CD4-positive, alpha-beta T cell treated with Interleukin-10 for 1 hour (primary cell): Measurements from ENCODE around the gene USPL1.
"Not testable (repeated sequence)": the region's sequence is repeated elsewhere in the genome, so short reads cannot be mapped to it uniquely, and the experiment has no call there.

Source experiments
- DNase-seq: peaks from one replicate; pipeline ENCODE4 v3.0.0-alpha.2; 2020

USPL1 gene

GRCh38 chr13:30616927-30617314 is 799 bp upstream of the USPL1 start:
- peak; percentile 80 for DNase-seq

GRCh38 chr13:30618186-30618929 is 638 bp downstream of the USPL1 start:
- DNase-seq = no peak

GRCh38 chr13:30618930-30619279 is 1.2 kb downstream of the USPL1 start:
- DNase-seq = no peak

GRCh38 chr13:30619731-30620130 is 2.0 kb downstream of the USPL1 start:
- DNase-seq = no peak

DNA sequence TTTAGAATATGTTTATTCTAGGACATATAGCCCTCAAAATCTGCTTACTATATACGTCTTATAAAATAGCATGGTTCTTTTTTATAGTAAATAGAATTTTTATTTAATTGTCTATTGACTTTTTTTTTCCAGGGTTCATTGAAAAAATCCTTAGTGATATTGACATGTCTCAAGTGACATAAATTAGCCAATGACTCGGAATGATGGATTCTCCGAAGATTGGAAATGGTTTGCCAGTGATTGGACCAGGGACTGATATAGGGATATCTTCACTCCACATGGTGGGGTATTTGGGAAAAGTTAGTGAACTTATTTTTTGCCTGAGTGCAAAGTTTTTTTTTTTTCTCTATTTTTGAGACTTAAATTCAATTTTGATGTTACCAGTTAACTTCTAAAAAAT is 3.2 kb downstream of the USPL1 start:
- no peak for DNase-seq

GRCh38 chr13:30622551-30622950 is 4.8 kb downstream of the USPL1 start:
- DNase-seq = no peak

GRCh38 chr13:30623392-30623791 is 5.7 kb downstream of the USPL1 start:
- DNase-seq = no peak

- DNase-seq = no peak
Observed at GRCh38 chr13:30624630-30625029, 6.9 kb downstream of the USPL1 start.

GRCh38 chr13:30629527-30629926 is 11.8 kb downstream of the USPL1 start:
- DNase-seq = no peak

GRCh38 chr13:30633861-30634260 is 16.1 kb downstream of the USPL1 start:
- no peak for DNase-seq

DNA sequence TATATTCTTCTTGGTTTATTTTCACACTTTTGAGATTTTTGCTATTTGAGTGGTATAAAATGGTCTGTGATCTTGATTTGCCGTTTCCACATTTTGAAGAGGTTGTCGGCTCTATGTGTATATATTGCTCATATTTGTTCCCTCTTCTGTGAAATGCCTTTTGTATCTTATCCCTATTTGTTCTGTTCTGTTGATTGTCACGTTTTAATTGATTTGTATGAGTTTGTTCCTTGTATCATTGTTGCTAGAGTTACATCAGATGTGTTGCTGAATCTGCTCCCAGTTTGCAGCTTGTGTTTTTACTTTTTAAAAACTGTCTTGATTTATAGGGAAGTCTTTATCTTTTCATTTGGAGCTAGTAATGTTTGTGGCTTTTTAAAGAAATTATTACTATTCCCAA is 17.1 kb downstream of the USPL1 start:
- no peak for DNase-seq

GRCh38 chr13:30638301-30638700 is 20.6 kb downstream of the USPL1 start:
- DNase-seq = no peak

DNA sequence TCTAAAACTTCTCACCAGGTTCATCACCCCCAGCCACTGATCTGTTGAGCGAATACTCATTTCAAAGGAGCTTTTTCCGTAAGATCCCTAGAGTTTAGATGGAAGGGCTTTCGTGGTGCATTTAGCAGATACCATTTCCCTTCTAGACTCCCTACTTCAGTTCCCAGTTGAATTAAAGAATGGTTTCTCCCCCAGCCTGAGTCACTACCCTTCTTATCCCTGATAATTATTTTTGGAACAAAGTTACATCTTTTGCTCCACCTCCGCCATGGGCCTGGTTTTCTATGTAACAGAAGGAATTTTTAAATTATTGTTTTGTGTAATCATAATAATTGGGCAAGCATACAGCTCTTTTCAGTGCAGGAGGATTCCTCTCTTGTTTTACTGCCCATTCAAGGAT is 22.0 kb downstream of the USPL1 start:
- DNase-seq = no peak

- DNase-seq = not testable (repeated sequence)
Observed at GRCh38 chr13:30641173-30641572, 23.5 kb downstream of the USPL1 start.

DNA sequence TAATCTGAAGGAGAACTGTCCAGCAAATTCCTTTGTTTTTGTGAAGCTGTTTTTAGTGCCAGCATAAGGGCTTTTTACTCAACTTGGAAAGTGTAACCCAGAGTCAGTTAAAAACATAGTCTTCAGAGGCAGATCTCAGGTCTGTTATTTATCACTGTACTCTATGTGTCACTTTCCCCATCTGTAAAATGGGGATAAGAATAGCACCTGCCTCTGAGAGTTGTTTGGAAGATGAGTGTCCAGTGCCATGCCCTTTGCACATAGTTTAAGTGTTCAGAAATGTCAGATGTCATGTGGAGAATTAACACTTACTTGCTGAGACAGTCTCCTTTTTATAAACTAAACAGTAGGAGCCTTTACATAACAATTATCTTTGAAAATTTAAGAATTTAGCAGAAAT is 27.9 kb downstream of the USPL1 start:
- DNase-seq = no peak

GRCh38 chr13:30647420-30647819 is 29.7 kb downstream of the USPL1 start:
- DNase-seq = no peak

DNA sequence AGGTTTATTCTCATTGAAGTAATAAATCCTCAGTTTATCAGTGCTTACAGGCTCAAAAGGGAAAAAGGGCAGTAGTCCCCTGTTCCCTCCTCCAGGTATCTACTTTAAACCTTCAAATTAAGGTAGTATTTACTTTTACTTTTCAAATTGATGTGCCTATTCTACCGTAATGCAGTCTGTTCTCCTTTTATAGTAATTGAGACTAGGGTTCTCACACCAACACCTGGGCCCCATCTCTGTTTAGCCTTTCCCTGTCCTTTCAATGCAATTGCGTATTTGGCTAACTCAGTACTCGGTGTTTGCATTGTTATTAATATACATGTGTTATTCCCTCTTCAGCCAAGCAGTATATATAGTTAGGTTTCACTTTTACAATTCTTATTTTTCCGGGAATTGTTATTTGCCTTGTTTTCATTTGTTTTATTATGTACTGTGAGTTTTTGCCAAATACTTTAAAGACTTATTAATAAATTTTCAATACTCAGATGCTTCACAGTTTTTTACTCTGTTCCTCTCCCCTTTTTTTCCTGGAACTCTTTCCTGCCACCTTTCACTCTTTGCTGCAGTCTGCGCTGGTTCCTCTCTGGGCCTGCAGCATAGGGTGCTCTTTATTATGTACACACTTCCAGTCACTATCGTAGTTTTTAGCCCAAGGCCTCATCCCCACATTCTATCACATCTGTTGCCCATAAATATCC is 30.3 kb downstream of the USPL1 start:
- no peak for DNase-seq

- DNase-seq = no peak
Observed at GRCh38 chr13:30648522-30649012, 30.8 kb downstream of the USPL1 start.

- DNase-seq = not testable (repeated sequence)
Observed at GRCh38 chr13:30651648-30652047, 33.9 kb downstream of the USPL1 start.

DNA sequence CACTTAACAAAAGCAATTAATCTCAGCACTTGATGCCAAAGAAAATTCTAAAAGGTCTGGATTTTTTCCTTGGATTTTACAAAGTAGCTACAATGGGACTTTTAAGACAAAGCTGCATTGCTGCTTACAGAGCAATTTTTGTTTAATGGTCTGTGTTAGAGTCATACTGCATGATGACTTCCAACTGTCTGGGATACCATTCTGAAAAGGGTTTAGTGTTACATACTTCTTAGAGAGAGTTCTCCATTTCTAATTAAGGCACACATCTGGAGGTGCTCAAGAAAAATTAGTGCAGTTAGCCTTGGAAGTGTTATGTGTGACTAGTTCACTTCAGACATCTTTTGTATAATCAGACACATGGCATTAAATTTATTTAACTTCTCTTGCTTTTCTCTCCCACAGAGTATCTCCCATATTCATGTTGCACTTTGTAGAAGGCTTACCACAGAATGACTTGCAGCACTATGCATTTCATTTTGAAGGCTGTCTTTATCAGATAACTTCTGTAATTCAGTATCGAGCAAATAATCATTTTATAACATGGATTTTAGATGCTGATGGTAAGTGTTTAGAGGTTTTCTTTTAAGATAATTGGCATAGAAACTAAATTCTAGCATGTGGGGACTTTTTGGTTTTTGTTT is 35.1 kb downstream of the USPL1 start:
- DNase-seq = no peak

- DNase-seq = peak; percentile 51
Observed at GRCh38 chr13:30654430-30654829, 36.7 kb downstream of the USPL1 start.

DNA sequence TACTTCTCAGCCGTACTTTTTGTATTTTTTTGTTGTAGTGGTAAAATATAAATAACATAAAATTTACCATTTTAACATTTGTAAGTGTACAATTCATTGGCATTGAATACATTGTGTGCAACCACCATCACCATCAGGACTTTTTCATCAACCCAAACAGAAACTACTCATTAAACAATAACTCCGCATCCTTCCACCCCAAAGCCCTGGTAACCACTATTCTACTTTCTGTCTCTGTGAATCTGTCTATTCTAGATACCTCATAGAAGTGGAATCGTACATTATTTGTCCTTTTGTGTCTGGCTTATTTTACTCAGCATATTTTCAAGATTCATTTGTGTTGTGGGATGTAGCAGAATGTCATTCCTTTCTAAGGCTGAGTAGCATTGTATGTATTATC is 38.5 kb downstream of the USPL1 start:
- DNase-seq = no peak

DNA sequence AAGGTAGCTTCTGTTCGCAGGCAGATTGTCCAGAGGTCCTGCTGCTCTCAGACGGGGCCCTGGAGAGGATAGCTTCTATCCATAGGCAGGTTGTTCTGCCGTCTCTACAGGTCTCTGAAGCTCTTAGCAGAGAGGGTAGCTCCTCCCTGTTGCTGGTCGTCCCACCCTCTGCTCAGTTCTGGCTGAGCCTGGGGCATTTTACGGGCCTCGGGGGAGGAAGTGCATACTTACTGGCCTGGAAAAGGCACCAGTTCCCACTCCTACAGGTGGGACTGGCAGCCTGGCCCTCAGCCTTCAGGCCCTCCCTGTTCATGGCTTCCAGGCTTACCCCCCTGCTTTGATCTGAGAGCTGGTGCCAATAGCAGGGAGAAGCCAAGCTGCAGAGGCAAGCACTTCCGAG is 42.3 kb downstream of the USPL1 start:
- DNase-seq = no peak

DNA sequence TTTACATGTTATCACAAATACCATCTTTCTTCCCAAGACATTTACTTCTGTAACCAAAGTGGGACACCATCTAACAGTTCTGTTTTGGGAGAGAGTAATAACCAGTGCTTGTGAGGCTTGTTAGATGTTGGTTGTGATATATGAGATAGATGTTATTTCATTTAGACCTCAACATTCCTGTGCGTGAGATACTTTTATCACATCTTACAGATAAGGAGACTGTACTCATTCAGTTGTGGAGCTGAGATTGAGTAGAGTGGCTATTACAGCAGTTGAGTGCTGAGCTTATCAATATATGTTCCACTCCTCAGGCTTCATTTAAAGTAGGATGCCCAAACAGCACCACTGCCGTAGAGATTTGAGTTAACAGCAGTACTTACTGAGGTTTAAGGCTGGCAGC is 43.1 kb downstream of the USPL1 start:
- DNase-seq = no peak
